Dedifferentiated amniotic fluid mesenchymal stem cell (primary cell): ENCODE data around the gene CCDC159.
"Not testable (repeated sequence)": the region's sequence is repeated elsewhere in the genome, so short reads cannot be mapped to it uniquely, and the experiment has no call there.

ENCODE experiments used
- DNase-seq: peaks from one replicate; pipeline ENCODE4 v3.0.0-alpha.2; 2016; ENCODE audit errors: extremely low spot score

CCDC159 gene

DNA sequence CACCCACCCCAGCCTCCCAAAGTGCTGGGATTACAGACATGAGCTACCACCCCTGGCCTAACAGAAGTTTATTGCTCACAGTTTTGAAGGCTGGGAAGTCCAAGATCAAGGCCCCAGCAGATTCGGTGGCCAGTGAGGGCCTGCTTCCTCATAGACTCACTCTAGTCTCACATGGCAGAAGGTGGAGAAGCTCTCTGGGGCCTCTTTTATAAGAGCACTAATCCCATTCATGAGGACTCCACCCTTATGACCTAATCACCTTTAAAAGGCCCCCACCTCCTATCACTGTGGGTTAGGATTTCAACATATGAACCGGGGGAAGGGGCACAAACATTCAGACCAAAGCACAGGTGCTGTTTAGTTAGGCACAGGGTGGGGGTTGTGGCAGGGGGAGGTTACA is 21.2 kb downstream of the CCDC159 start:
- DNase-seq, result no peak

DNA sequence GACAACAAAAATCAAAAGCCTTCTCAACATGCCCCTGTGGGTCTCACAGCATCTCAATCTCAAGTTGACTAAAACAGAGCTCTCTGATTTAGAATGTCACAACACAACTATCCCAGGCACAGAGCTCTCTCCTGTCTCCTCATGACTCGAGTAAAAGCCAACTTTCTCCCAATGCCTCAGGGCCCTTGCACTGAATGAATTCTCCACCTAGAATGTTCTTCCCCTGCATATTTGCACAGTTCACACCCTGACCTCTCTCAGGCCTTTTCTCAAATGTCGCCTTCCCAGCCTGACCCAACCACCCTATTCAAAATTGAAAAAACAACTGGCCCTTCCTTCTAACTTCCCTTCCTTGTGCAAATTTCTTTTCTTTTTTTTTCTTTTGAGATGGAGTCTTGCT is 24.4 kb downstream of the CCDC159 start:
- no peak for DNase-seq

DNA sequence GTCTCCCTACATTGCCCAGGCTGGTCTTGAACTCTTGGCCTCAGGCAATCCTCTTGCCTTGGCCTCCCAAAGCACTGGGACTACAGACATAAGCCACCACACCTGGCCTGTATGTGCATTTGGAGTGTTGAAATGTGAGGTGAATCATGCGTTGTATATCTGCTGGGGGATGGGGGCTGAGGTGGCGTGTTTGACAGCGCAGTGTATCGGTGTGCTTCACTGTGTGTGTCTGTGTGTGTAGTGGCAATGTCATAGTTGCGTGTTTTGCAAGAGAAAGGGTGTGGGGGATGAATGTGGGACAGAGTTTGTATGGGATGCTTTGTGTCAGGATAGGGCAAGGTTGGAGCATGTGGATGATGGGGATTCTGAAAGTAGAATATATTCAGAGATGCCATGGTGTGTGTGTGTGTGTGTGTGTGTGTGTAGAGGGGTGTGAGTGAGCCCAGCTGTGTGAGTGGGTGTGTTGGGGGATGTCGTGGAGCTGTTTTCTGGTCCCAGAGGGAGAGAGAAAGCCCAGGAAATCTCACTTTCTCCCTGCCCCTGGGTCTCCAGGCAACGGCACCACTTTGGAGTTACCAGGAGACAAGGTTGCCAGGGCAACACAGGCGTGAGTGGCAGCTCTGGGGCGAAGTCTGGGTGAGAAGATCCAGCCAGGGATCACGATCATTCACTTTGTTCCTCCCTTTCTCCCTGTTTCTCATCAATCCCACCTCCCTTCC is 27.0 kb downstream of the CCDC159 start:
- no peak for DNase-seq

DNA sequence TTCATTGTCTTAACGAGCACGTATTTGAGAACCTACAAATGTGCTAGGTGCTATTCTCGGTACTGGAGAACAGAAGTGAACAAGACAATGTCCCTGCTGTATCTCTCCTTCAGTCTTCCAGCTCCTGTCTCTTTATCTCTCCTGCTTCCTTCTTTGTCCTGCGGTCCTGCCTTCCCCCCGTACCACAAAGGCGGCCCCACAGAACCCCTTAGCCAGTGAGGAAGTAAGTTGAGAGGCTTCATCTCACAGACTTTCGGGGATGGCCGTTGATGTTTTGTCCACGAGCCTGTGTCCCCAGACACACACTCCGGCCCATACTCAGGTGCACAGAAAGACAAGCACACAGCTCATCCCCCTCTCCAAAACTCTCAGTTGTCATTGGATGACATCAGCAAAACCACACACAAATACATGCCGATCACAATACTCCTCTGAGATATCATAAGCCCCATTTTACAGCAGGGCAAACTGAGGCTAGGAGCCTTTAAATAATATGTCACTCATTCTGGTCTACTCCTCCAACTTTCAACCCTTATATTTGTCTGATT is 27.6 kb downstream of the CCDC159 start:
- DNase-seq, result no peak

DNA sequence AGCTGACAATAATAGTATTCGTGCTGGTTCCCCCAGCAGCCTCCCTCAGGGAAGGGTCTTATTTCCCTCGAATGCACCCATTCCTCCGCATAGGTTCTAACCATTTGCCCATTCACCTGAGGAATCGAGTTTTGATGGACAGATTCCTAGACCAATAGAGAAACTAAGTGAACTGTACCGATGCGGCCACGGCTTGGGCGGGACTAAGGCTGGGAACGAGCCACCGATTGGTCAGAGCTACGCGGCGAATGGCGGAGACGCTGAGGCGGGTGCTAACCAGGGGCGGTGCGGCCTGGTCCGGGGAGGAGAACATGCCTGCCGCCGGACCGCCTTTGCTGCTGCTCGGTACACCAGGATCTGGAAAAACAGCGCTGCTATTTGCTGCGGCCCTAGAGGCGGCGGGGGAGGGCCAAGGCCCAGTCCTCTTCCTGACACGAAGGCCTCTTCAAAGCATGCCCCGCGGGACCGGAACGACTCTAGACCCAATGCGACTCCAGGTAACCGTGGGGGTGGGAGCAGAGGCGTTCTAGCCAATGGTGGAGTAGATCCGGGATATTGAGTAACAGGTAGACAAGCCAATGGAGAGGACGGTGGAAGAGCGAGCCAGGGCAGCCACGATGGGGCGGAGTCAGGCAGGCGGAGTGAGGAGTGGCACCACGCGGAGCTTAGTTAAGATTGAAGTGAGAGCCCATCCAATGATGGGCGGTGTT is 28.3 kb downstream of the CCDC159 start, which contains the start of gene SWSAP1:
TSS of gene SWSAP1 (plus strand) at position 234 of the 710 bp plus-strand sequence. CDS start at position 249, 15 bp downstream.
- peak; percentile 99 for DNase-seq

DNA sequence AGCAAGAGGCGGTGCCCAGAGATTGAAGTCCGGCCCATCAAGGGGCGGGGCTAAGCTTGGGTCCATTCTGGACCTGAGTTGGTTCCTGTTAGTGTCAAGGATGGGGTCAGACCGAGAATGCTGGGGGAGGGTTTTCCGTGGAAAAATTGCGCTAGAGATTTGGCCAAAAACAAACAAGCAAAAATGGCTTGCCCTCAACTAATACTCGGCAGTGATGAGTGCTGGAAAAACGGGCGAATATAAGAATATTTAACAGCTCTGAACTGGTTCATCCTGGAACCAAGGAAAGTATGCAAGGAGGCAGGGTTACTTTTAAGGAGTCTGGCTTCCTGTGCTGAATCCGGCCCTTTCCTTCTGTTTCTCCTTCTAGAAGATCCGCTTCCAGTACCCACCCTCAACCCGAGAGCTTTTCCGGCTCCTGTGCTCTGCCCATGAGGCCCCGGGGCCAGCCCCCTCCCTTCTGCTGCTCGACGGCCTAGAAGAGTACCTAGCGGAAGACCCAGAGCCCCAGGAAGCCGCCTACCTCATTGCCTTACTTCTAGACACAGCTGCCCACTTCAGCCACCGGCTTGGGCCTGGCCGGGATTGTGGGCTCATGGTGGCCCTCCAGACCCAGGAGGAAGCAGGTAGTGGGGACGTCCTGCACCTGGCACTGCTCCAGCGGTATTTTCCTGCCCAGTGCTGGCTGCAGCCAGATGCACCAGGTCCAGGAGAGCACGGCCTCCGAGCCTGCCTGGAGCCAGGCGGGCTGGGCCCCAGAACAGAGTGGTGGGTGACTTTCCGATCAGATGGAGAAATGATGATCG is 29.0 kb downstream of the CCDC159 start:
- no peak for DNase-seq

DNA sequence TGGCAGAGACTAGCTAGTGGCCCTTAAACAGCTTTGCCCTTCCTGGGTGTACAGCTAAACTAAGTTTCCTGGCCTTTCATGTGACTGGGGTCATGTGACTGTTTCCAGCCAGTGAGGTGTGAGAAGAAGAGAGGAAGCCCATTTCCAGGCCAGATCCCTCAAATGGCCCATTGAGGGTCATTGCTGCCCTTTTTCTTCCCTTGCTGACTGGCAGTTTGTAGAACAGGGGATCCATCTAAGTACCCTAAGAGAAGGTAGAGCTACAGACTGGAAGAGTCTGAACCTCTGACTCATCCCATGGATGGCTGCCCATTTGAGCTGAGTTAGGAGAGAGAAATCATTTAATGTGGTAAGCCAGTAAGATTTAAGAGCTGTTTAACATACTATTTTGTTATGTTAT is 30.9 kb downstream of the CCDC159 start:
- DNase-seq, result peak; percentile 32

DNA sequence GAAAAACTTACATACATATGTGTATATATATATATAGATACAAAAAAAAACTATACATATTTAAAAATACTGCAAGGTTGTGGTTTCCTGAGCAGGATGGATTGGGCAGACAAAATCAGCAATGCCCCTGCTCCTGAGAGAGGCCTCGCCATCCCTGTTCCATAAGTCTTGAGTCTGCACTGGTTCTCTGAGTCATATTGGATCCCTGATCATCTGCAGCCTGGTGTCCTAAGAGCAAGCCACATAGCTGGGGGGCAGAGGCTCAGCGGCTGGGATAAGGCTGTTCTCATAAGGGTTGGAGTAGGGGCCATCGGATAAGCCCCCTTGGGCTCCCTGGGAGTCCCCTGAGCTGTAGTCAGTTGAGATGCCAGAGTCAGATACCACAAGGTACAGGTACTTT is 31.4 kb downstream of the CCDC159 start:
- DNase-seq, result no peak

DNA sequence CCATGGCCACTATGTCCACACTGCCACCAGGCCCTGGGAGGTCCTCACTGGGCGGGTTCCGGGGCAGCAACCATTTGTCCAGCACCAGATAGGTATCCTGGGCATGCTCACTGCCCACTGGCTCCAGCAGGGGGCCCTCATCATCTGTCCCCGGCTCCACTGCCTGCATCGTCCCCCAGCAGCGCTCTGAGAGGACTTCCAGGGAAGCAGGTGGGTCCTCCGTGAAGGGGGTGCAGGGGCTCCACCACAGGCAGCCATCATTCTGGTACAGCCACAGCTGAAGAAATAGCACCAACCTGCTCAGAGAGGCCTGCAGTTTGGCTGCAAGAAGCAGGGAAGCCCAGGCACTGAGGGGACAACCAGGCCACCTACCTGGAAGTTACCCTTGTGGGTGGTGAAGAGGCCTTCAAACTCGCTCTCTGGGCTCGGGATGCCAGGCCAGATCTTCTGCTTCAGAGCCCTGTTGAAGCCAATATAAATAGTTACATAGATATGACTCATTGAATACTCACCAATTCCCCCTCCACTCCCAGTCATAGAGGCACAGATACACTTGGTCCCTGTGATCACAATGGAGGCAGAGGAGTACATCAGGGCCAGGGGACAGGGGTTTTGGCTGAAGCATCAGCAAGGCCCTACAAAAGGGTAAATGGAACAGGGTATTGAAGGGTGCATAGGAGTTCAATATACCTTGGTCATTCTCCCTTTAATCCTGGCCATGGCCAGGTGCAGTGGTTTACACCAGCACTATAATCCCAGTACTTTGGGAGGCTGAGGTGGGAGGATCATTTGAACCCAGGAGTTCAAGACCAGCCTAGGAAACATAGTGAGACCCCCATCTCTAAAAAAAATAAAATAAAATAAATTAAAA is 32.2 kb downstream of the CCDC159 start:
- DNase-seq, result peak; percentile 63

DNA sequence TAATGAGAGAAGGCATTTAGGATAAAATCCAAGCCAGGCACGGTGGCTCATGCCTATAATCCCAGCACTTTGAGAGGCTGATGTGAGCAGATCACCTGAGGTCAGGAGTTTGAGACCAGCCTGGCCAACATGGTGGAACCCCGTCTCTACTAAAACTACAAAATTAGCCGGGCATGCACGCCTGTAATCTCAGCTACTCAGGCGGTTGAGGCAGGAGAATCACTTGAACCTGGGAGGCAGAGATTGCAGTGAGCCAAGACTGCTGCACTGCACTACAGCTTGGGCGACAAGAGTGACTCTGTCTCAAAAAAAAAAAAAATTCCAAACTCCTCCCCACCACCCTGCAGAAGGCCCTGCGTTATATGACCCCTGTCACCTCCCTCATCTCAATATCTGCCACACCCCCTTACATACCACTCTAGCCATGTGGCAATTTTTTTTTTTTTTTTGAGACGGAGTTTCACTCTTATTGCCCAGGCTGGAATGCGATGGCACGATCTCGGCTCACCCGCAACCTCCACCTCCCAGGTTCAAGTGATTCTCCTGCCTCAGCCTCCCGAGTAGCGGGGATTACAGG is 33.0 kb downstream of the CCDC159 start:
- not testable (repeated sequence) for DNase-seq

DNA sequence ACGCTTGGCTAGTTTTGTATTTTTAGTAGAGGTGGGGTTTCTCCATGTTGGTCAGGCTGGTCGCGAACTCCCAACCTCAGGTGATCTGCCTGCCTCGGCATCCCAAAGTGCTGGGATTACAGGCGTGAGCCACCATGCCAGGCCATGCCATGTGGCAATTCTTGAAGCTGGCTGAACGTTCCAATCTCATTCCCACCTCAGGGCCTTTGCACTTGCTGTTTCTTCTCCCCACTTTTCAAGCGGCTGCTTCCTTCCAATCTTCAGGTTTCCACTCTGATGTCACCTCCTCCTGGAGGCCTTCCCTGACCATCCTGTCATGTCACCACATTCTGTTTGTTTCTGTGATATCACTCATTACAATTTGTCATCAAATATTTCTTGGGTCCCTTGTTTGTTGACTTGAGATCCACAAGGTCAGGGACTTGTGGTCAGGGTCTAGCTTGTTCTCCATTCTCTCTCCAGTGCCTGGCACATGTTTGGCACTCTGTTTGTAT is 33.6 kb downstream of the CCDC159 start:
- DNase-seq, result no peak

DNA sequence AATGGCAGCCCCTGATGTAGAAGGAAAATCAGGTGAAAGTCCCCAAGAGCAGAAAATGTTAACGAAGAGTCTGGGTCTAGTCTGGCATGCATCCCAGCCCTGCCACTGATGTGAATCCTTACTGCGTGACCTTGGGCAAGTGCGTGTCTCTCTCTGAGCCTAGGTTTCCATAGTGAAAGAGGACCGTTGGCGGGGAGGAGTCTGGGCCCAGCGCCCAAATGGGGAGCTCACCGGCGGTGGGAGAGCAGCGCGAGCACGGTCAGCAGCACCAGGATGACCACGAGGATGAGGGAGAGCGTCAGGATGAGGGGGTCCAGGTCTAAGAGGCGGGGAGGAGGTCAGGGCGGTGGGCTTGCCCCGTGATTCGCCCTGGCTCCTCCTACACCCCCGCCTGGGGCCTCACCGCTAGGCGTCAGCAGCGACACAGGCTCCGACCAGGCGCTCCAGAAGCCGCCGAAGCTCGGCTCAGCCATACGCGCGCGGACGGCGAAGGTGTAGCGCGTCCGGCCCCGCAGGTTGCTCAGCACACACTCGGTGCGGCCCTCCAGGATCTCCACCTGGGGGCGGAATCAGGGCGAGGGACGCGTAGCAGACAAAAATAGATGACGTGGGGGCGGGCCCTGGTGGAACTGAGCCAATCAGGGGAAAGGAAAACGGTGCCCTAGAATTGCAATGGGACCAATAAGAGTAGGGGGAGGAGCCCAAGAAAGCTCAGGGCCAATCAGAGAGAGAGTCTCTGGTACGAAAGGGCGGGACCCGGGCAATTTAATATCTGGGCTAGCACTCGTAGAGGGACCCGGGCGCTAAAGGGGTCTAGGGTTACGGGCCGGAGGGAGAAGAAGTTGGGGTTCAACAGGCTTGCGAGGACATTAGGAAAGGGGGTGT is 34.6 kb downstream of the CCDC159 start:
- DNase-seq, result peak; percentile 89

DNA sequence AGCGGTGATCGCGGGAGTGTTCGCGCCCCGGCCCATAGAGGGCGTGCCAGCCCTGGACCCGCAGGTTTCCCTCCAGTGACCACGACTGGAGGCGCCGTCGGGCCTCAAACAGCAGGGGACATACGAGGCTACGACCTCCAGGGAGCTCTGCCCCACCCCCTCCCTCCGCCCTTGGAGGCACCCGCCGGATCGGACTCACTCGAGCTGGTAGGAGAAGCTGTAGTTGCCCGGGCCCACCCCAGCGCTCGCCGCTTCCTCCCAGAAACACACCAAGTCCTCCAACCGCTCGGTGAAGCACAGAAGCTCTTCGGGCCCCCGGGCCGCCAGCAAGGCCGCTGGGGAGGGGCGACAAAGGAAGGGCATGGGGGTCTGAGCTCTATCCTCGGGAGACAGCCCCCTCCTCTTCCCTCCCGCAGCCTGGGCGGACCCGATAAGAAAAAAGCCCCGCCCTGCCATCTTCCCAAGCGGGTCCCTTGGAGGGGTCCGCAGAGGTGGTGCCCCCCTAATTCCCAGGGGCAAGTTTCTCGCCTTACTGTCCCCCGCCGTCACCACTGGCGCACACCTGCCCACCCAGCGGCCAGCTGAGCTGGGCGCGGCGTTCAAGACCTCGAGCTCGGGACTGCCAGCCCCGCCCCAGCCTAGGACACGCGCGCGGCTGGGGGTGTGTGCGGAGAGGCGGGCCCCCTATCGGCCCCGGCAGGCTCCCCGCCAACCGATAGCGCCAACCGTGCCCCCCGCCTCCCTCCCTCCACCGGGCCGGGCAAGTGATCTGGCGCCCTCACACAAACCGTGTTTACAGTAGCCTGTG is 36.8 kb downstream of the CCDC159 start:
- no peak for DNase-seq

DNA sequence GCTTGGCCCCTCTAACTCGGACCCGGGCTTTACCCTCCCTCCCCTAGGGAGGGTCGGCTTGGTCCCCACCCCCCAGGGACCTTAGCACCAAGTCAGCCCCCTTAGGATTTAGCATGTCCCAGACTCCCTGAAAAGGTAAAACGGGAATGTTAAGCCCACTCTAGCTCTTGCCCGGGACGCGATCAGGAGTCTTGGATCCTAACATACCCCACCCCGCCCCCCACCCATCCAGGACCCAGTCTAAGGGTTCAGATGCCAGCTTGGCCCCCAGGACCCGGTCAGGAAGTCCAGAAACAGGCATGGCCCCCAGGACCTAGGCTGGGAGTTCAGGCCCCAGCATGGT is 37.4 kb downstream of the CCDC159 start:
- no peak for DNase-seq

DNA sequence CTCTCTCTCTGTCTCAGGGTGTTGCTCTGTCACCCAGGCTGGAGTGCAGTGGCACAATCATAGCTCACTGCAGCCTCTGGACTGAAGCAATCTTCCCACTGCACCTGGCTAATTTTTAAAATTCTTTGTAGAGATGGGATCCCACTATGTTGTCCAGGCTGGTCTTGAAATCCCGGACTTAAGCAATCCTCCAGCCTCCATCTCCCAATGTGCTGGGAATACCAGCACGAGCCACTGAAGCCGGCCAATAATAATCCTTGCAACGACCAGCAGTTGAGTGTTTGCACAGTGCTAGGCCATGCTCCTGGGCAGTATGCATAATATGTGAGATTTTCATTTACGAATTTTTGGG is 38.4 kb downstream of the CCDC159 start:
- no peak for DNase-seq

DNA sequence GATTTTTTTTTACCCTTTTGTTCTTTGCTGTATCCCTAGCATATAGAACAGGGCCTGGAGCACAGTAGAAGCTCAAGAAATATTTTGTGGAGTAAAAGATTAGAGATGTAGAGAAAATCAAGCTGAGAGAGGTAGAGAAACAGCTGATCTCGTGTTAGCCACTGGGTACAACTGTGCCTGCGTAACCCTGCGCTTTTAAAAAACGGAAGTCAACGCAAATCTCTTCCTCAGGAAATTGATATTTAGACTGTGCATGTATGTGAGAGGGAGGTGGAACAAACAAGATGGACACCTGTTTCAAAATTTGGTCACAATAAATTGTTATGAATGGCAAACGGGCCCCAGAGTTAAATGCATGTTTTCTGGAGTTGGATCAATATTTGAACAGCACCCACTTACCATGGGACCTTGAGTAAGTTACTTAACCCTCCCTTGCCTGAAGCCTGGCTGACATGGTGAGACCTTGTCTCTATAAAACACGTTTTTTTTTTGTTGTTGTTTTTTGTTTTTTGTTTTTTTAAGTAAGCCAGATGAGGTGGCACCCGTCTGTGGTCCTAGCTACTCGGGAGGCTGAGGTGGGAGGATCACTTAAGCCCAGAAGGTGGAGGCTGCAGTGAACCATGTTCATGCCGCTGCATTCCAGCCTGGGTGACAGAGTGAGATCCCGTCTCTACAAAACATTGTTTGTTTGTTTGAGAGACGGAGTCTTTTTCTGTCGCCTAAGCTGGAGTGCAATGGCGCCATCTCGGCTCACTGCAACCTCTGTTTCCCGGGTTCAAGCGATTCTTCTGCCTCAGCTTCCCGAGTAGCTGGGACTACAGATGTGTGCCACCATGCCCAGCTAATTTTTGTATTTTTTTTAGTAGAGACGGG is 41.1 kb downstream of the CCDC159 start:
- no peak for DNase-seq

DNA sequence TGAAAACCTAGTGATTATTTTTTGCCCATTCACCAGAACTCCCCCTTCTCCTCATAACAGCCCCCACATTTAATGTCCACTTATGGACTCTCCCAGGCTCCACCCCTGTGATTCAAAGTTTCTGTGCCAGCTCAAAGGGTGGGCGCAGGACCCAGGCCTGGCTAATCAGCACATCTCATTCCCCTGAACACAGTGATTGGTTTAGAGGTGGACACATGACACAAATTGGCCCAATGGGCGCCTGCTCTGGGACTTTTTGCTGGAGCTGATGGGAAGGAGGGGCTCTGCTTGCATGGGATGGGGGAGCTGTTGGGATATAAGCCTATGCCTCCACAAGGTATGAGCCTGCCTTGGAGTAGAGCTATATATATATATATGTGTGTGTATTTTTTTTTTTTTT is 44.0 kb downstream of the CCDC159 start:
- no peak for DNase-seq
